AG09309 (cell line): ENCODE results near the gene RAB3C.
"Not testable (repeated sequence)": the region's sequence is repeated elsewhere in the genome, so short reads cannot be mapped to it uniquely, and the experiment has no call there.

Experiments used
- DNase-seq: peaks from one replicate; pipeline ENCODE4 v3.0.0-alpha.2; 2010; ENCODE audit warnings: low read depth
- H3K4me3 ChIP-seq: 2 replicates; pipeline ENCODE4 v1.5.1; 2011; ENCODE audit warnings: mild to moderate bottlenecking, low read depth, low read length, moderate library complexity; ENCODE audit not compliant: control insufficient read depth
- CTCF ChIP-seq: IDR thresholded peaks from 2 replicates; pipeline ENCODE4 v1.5.1; 2011; ENCODE audit warnings: mild to moderate bottlenecking, low read depth, low read length, inconsistent platforms; ENCODE audit not compliant: insufficient read depth, control insufficient read depth; ENCODE audit errors: missing control alignments

The RAB3C gene

GRCh38 chr5:58548068-58548467 is 34.8 kb upstream of the RAB3C start:
- no peak for DNase-seq
- no peak overlapping the region for H3K4me3 ChIP-seq
- TF ChIP-seq CTCF: no peak

- no peak for DNase-seq
- H3K4me3 ChIP-seq: no peak overlapping the region
- TF ChIP-seq CTCF: no peak
Observed at GRCh38 chr5:58551492-58551891, 31.4 kb upstream of the RAB3C start.

- not testable (repeated sequence) for DNase-seq, H3K4me3 ChIP-seq
Observed at GRCh38 chr5:58557665-58558338, 25.1 kb upstream of the RAB3C start.

GRCh38 chr5:58563016-58563700 is 19.7 kb upstream of the RAB3C start:
- H3K4me3 ChIP-seq, DNase-seq: not testable (repeated sequence)

- DNase-seq, H3K4me3 ChIP-seq: not testable (repeated sequence)
Observed at GRCh38 chr5:58564043-58564832, 18.6 kb upstream of the RAB3C start.

- no peak overlapping the region for H3K4me3 ChIP-seq
- TF ChIP-seq CTCF: no peak
- no peak for DNase-seq
Observed at GRCh38 chr5:58565033-58565432, 17.8 kb upstream of the RAB3C start.

GRCh38 chr5:58571501-58571900 is 11.4 kb upstream of the RAB3C start:
- H3K4me3 ChIP-seq: no peak overlapping the region
- TF ChIP-seq CTCF: no peak

GRCh38 chr5:58572973-58573372 is 9.9 kb upstream of the RAB3C start:
- not testable (repeated sequence) for DNase-seq, H3K4me3 ChIP-seq

More at GRCh38 chr5:58571501-58571900, 11.4 kb upstream of the RAB3C start:
- DNase-seq: no peak
